HG02852 (cell line): ENCODE measurements around the gene PRF1.

Experiments
- ATAC-seq: cut with Tn5 transposase; IDR thresholded peaks from one replicate; pipeline ENCODE4 v1.9.1; 2021; ENCODE audit warnings: mild to moderate bottlenecking, moderate library complexity; ENCODE audit not compliant: unreplicated experiment

The PRF1 gene

DNA sequence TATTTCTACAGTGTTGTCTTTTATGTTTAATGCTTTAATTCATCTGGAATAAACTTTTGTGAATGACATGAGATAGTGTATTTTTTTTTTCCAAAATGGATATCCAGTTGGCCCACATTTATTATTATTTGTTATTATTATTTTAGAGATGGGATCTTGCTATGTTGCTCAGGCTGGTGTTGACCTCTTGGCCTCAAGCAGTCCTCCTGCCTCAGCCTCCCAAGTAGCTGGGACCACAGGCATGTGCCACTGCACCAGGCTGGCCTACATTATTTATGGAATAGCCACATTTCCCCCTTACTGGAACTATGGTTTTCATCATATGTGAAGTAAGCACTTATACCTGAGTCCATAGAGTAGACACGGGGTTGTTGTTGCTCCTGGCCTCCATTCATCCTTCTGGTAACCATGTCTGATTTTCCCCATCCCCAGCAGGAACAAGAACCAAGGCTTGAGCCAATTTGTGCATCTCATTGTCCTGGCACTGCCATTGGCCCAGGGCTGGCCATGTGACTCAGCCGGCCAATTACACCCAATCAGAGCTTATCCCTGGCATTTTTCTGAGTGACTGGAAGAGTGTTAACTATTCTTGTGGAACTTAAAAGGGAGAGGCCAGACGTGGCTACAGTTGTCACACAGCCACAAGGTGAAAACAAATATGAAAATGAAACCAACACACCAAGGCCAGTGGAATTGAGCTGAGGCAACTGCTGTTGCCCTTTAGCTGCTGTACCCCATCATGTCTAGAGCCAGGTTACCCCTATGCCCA, 23.1 kb downstream of the PRF1 start:
- ATAC-seq = no peak

DNA sequence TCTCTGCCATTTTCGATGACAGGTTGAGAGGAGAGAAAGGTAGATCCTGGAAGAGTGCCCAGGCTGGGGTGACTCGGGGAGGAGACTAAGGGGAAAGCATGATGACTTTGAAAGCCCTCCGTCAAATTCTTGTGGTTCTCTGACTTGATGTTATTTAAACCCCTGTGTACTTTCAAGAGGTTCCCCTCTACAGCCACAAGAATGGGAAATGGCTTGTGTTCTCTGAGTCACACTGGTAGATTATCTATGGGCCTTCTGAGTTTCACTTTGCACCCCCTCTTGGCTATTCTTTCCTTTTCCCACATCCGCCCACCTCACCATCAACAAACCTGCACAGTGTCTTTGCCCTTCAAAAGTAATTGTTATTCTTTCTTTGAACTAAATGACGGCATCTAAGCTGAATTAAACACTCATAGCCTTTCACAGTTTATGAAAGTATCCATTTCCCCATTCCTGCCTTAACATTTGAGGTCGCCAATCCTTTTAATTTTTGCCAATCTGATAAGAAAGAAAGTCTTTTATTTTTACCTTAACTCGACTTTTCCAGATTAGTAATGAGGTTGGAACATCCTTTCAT, 24.1 kb downstream of the PRF1 start:
- peak; percentile 66 for ATAC-seq

DNA sequence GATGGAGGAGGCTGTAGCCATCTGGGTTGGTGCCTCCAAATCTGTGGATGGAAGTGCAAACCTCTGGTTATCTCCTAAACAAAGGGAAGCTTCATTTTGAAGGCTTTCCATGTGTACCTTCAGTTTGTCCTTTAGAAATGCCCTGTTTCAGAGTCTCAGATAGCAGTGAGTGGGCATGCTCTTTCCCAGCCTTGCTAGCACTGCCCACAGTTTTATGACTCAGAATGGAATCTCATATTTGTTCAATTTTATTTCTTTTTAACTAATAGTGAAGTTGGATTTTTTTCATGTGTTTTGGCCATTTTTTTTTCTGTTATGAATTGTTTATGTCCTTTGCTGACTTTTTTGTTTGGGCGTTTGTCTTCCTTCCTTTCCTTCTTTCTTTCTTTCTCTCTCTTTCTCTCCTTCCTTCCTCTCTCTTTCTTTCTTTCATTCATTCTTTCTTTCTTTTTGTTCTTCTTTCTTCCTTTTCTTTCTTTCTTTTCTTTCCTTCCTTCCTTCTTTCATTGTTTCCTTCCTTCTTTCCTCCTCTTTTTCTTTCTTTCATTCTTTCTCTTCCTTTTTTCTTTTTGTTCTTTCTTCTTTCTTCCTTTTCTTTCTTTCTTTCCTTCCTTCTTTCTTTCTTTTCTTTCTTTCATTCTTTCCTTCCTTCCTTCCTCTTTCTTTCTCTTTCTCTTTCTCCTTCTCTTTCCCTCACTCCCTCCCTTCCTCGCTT, 25.6 kb downstream of the PRF1 start:
- no peak for ATAC-seq

DNA sequence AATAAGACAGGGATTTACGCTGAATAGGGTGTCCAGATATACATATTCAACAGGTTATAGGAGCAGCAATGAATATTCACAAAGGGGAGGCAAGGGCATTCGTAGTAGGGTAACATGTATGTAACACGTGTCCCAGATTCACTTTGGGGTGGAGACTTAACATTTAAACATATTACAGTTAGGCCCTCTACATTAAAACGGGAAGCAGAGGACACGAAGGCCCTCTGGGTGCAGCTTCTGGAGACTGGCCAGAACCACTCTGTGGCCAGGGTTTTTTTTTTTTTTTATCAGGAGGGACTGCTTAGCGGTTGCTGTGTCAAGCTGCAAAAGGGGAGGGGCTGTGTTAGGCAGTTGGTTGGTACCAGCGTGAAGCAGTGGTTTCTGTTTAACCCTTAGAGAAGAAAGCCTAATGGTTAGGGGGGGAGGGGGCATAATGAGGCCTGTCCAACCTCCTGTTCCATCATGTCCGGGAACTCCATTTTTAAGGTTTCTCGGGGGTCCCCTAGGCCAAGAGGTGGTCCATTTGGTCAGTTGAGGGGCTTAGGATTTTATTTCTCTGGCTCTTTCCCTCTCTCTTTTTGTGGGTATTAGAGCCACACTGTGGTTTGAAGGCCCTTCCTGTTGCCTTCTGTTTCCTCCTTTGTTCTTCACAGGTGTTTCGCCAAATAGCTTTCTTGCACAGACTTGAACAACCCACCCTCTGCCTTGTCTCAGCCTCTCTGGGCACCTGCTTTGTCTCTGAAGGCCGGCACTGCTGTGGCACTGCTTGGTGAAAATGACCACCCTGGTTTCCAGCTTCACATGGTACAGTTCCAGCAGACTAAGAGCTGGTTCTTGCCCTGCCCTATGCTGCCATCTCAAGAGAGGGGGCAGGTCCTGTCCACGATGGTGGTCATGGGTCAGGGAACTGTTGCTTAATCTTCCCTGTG, 26.4 kb downstream of the PRF1 start:
- peak; percentile 45 for ATAC-seq

DNA sequence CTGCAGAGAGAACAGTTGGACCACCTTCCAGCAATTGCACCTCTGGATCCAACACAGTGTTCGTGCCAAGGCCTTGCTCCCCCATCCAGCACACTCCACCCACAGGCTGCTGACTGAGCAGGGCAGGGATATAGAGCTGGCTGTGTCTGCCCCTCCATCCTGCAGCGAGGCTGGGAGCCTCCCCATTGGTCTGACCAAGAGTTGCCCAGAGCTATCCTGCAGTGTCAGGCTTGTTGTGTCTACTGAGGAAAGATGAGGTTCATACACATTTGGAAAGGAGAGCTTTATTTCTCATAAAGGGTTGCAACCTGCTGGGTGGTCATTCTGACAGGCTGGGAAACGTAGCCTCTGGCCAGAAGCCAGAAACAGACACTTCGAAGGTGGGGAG, 27.1 kb downstream of the PRF1 start:
- no peak for ATAC-seq

DNA sequence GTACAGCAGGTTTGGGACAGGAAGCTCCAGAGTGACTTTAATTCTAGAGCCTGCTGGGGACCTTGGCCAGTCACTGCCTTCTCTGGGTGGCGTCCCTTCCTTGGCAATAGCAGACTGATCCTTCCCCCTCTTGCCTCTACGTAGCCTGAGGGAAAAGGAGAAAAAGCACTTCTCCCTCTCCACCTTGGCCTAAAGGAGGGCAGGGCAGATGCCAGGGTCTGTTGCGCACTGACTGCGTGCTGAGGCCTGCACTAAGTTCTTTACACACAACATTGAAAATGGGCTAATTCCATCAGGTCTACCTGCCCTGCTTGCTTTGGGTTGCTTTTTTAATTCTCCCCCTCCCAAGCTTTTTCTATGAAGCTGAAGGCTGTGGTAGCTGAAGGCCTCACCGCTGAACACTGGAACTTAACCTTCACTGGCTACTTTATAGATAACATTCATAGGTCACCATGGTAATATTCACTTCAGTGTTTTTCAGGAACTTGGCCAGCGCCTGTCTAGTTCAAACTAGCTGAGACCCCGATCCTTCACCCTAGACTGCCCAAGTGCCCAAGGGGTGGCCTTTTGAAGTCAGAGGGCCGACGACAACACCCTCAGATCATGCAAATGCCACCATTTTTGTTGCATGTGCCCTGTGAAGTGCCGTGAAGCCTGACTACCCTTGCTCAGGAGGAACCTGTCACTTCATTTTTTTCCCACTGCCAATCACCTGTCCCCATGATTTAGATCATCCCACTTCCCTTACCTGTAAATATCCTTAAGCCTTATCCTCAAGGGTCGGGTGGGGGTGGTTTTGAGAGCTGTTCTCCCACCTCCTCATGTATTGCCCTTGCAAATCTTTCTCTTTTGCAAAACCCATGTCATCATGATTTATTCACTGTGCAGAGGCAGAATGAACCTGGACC, 28.7 kb downstream of the PRF1 start:
- ATAC-seq = no peak

DNA sequence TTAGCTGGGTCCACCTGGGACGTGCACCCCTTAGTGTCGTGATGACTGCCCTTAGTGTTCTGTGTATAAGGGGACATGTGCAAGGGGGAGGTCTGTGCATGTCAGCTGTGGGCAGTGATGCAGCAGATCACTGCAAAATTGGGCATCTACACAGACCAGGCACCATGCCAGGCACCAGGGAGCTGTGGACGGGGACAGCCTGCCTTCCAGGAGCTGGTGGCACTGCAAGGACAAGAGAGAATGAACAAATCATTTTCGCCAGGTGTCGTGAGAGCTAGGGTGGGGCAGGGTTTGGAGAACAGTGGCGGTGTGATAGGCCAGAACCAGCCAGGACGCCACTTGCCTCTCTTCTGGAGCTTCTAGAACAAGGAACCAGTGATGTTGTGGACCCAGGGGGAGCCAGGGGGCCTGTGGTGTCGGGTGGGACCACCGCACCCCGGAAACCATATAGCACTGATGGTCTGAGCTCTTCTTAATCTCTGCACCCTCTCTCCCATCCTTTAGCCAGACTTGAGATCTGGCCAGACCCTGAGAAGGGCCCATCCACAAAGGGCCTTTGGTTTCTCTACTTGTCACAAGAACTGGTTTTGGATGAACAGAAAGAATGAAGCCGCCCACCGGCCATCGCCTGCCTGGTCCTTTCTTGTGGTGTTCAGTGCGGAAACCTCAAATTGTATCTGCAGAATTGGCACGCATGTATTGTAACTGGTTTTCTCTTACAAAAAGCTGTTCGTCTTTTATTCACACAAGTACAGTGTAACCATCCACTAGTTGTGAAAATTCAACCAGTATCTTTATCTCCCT, 30.7 kb downstream of the PRF1 start:
- no peak for ATAC-seq

DNA sequence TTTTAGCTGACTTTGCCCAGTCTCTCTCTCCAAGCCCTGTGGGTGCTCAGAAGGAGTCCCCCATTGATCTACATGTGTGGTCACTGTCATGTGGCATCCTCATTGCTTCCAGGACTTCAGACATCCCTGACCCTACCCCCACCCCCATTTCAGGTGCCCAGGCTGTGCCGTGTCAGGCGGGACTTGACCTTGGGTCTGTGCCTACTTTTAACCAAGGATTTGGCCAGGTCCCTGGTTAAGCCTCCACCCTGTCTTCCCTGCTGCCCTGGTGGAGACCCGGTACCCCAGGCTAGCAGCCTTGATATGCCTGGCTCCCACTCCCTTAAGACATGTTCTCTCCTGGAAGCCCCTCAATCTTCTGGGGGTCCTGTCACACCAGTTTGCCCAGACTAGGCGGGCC, 31.3 kb downstream of the PRF1 start:
- ATAC-seq = no peak

DNA sequence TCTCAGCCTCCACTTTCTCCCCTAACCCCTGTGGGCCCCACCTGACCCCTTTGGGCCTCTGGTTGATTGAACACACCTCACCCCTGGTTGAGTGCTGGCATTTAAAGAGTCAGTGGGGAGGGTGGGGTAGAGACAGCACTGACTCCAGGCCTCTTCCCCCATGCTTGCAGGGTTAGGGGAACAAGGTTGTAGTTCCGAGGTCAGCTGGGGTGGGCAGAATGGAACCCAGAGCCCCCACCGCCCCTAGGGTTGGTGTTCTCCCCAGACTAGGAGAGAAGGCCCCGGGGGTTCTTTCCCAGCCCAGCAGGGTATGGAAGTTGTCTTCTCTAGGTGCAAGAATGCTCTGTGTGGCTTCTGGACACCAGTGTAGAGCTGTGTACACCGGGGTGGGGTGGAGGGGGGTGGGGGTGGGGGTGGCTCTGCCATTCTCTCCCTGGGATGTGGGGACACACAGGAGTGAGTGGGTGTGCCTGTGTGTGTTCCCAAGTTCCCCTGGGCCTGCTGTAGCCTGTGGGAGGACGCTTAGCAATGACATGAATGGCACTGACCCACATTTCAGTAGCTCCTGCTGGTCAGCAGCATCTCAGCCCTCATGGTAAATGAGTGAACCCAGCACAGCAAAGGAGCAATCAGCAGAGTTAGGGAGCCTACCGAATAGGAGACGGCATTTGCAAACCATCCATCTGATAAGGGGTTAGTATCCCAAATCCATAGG, 33.6 kb downstream of the PRF1 start:
- no peak for ATAC-seq

DNA sequence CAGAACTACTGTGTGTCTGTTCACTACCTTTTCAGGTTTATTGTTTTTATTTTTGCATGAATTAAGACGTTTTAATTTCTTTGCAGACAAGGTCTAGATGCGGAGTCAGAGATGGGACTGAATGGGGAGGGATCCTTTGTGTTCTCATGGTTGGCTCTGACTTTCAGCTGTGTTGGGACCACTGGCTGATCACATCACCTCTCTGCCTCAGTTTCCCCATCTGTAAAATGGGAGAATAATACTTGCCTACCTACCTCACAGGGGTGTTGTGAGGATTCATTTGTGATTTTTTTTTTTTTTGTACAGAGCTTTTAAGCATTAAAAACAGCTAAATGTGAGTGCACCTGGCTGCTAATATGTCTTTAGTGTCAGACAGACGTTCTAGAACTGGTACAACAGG, 34.4 kb downstream of the PRF1 start:
- ATAC-seq = no peak

DNA sequence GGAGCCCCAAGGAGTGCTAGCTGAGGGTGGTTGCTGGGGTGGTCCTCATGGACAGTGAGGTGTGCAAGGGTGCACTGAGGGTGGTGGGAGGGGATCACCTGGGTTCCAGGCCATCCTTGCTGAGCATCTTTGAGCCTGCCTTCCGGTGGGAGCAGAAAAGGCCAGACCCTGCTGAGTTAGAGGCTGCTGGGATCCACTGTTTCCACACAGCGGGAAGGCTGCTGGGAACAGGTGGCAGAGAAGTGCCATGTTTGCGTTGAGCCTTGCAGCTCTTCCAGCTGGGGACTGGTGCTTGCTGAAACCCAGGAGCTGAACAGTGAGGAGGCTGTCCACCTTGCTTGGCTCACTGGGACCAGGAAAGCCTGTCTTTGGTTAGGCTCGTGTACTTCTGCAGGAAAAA, 34.9 kb downstream of the PRF1 start:
- ATAC-seq = no peak

DNA sequence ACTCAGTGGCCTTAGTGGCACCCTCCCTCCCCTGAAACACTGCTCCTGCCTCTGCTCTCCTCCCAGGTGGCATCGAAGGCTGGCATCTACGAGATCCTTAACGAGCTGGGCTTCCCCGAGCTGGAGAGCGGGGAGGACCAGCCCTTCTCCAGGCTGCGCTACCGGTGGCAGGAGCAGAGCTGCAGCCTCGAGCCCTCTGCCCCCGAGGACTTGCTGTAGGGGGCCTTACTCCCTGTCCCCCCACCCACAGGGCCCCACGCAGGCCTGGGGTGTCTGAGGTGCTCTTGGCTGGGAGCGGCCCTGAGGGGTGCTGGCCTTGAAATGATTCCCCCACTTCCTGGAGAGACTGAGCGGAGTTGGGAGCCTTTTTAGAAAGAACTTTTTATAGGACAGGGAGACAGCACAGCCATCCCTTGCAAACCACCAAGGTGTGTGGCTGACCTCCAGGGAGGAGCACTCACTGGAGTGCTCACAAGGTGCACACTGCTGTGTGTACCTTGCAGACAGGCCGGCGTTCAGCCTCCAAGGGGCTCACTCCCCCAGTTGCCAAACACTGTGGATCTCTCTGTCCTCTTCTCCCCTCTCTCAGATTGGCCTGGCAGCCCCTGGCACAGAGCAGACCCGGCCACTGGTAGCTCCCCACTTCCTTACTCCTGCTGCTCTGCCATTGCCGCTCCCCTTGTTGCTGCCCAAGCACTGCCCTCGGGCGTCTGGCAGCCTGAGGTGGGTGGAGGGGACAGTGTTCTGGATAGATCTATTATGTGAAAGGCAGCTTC, 35.8 kb downstream of the PRF1 start:
- no peak for ATAC-seq

DNA sequence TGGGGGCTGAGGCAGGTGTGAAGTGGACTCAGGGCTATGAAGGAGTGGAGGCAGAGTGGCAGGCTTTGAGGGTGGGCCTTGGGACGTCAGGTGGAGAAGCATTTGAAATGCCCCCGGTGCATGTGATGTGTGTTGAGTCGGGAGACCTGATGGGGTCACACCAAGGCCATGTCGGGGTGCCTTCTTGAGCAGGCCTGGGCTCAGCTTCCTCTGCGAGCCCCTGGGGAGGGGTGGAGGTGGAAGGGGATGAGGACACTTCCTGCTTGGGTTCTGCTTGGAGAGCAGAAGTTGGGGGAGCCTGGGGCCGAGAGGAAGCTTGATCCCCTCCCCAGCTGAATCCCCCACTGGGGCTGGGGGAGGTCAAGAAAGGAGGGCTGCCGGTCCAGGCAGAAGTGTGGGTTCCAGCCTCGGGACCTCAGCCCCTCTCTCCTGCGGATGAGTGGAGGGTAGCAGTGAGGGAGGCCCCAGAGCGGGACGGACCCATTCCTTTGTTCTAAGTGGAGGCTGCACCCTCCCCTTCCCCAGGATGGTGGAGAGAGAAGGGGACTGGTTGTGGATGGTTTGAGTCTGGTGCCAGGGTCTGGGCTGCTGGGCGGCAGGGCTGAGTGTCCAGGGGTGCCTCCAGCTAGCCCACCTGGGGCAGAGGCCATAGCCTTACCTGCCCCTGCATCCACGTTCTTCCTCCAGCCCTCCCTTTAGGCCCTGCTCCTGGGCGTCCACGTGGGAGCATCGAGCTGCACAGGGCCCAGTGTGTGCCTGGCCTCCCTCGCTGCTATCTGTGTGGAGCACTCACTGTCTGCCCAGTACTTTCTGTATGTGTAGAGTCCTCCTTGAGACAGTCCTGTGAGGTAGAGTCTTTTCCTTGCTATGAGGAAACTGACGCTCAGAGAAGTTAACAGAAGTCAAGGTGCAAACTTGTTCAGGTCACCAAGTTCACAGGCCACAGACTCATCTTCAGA, 36.7 kb downstream of the PRF1 start:
- ATAC-seq = no peak

DNA sequence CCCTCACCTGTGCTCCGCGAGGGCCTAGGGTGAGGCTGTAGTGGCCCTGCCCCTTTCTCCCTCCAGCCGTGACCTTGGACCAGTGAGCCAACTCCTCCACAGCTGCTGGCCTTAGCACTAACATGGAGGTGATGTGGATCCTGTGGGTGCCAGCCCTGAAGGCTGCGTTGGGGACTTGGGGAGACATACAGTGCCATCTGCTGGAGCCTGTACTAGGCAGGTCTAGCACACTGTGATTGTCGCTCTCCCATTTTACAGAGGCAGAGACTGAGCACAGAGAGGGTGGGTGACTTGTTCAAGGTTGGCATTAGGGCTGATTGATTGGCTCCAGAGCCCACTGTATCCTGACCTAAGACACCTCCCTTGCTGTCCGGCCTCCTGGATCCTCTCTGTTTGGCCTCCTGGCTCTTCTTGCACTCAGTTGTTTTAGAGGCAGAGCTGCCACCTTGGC, 37.6 kb downstream of the PRF1 start:
- no peak for ATAC-seq

DNA sequence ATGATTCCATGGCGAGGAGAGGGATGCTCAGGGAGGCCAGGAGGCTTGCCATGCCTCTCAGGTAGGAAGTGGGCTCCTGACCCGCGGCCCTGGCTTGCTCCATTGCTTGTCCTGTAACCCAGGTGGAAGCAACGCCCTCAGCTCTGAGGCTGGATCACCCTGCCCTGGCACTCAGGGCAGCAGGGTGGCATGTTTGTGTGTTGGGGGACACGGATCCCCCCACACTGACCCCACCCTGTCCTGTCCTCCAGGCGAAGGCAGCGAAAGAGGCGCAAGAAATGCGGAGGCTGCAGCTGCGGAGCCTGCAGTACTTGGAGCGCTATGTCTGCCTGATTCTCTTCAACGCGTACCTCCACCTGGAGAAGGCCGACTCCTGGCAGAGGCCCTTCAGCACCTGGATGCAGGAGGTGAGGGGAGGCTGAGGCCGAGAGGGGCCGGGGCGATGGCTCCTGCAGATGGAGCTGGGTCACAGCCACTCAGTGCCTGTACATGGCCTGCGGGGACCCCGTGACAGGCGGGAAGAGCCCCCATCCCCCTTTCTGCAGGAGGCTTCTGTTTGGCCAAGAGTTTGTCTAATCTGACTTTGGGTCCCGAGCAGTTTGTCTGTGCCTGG, 38.3 kb downstream of the PRF1 start:
- no peak for ATAC-seq

DNA sequence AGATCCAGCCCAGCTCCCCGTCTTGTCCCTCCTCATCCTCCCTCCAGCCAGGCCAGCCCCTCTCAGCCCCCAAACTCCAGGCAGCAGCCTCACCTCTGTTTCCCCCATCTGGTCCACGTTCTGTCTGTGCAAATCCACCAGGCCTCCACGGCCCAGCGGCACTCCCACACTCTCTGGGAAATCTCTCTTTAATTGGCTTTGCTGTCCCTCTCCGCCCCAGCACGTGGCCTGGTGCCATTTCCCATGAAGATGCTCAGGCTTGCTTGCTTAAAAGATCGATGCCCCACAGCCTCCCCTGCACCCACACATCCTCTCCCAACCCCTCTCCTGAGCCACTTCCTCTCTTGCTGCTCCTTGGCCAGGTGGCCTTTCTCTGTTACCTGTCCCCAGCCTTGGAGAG, 39.3 kb downstream of the PRF1 start:
- no peak for ATAC-seq
